Muscle of arm (tissue), 12 donors: ENCODE results near the gene SELPLG. TPM values are rescaled to one million over a fixed set of nuclear protein-coding genes. Genes with fewer than 3 reads are reported as not detected.
A peak's percentile ranks its signal among the peaks of the same experiment; 100 is the strongest.
"Not testable (repeated sequence)": the region's sequence is repeated elsewhere in the genome, so short reads cannot be mapped to it uniquely, and the experiment has no call there.

Experiments used
- DNase-seq: peaks from one replicate; pipeline ENCODE4 v3.0.0-alpha.2; 2013
- polyA plus RNA-seq, 12 donors: library from polyadenylated mRNA; unstranded; fragments of 120-200 nt; gene quantifications; one replicate each; pipeline ENCODE4 v1.2.1, GENCODE V29; 2013; ENCODE audit not compliant: insufficient read length in 12 of 12

The SELPLG gene
- polyA plus RNA-seq, 12 donors: 3.0 to 11.3 (median 4.4) TPM; not detected in 1

- DNase-seq: no peak
Observed at GRCh38 chr12:108620236-108620879, 13.3 kb downstream of the SELPLG start.

GRCh38 chr12:108619369-108620160, 14.1 kb downstream of the SELPLG start:
- no peak for DNase-seq

- not testable (repeated sequence) for DNase-seq
Observed at GRCh38 chr12:108618953-108619274, 14.8 kb downstream of the SELPLG start.

DNA sequence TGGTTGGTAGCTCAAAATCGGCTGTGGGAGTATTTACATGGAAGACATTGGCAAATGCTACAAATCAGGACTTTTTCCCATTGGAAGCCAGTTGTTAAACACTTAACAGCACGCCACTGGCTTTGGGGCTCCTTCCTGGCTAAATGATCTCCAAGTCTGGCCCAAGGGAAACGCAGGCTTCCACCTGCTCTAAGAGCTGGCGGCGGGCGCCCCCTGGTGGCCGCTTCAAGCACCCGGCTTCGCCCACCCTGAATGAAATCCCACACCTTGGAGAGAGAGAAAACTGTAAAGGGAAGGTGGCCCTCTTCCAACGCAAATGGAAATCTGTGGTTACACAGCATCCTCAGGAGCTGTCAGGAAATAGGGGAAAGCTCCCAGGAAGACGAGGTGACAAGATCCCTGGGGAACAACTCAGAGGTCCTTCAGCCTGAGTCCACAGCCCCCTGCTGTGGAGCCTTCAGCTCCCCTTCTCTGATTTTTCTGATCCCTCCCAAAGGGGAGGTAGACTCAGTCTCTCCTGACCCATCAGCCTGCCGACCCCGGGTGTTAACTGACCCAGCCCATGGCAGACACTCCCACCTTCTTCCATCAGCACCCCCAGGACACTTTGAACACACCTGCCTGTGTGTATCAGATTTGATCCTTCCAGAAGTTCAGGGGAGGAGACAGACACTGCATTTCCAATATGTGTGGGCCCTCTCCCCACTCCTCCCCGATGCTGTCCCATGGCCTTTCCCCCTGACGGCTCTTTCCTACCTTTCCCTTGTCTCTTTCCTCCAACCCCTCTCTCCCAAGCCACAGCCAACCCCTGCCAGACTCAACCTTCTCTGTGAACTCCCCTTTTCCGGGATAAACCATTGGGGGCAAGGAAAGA, 15.4 kb downstream of the SELPLG start:
- peak; percentile 86 for DNase-seq

- DNase-seq: no peak
Observed at GRCh38 chr12:108616941-108617858, 16.5 kb downstream of the SELPLG start.

DNA sequence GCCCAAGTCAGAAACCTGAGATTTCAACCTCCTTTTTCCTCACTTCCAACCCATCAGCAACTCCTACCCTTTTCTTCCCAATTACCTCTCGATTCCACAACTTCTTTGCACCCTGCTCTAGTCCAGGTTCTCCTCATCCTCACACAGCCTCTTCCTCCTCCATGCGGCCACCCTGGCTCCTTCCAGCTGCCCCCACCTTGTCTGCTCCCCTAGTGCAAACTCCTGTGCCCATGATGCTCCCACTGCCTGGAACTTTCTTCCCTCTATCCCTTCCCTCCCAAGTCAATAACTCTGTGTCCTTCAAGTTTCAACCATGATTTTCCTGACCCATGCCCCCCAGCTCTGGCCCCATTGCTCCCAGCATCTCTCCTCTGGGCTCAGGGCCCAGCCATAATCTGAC, 17.3 kb downstream of the SELPLG start:
- DNase-seq: no peak

- DNase-seq: no peak
Observed at GRCh38 chr12:108615918-108616317, 17.8 kb downstream of the SELPLG start.

- no peak for DNase-seq
Observed at GRCh38 chr12:108614639-108615038, 19.1 kb downstream of the SELPLG start.

DNA sequence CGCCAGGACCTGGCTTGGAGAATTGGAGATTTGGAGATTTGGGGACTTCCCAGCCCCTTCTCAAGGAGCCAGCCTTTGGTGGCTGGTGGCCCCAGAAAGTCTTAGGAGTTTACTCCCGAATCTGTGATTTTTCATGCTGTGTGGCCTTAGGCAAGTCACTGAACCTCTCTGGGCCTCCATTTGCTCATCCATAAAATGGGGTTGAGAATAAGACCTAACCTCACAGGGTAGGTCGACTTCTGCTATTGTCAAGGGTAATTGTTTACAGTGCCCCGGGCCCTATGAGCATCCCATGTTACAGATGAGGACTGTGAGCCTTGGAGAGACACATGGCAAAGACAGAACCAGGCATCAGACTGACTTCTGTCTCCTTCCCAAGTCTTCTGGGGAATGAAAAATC, 19.7 kb downstream of the SELPLG start:
- DNase-seq: no peak

DNA sequence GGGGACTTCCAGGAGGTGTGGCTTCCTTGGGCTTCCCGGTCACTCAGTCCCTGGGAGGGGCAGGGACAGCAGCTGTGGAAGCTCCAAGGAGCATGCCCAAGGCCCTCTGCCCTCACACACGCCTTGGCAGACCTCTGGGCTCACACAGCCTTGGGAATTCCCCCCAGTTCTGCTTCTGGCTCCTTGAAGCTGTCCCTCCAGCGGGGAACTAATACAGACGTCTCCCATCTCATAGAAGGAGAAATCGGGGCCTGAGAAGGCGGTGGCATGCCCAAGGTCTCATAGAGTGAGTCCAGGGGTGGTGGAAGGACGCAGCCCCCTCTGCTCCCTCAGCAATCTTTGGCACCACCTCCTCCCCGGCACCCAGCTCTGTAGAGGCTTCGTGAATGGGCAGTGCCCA, 20.1 kb downstream of the SELPLG start:
- no peak for DNase-seq

GRCh38 chr12:108612788-108613282, 20.9 kb downstream of the SELPLG start:
- no peak for DNase-seq

- DNase-seq: no peak
Observed at GRCh38 chr12:108611884-108612415, 21.7 kb downstream of the SELPLG start.

DNA sequence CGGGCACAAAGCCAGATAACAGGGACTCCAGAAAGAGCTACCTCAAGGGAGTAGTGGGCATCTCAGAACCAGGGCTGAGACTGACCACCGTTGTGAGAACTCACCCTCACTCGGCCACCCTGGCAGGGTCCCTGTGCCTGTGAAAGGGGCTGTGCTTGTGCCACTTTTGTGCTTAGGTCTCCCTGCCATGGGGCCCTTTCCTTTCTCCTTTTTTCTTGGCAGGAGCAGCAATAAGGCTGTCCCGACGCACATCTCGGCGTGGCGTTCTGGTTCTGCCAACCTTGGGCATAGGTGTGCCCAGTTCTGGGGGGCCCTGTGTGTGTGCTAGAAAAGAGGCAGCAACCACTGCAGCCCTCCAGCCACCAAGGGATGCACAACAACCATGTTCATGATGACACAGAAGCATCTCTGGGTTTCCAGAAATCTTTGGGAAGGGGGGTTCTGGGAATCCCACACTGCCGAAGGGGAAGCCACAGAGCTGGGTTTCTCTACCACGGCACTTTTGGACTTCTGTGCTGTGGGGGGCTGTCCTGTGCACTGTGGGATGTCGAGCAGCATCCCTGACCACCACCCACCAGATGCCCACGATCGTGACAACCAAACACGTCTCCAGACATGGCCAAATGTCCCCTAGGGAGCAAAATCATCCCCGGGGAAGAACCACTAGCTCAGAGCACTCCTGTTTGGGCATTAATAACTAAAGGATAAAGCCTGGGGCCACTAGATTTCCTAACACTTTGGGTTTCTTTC, 22.7 kb downstream of the SELPLG start:
- no peak for DNase-seq

DNA sequence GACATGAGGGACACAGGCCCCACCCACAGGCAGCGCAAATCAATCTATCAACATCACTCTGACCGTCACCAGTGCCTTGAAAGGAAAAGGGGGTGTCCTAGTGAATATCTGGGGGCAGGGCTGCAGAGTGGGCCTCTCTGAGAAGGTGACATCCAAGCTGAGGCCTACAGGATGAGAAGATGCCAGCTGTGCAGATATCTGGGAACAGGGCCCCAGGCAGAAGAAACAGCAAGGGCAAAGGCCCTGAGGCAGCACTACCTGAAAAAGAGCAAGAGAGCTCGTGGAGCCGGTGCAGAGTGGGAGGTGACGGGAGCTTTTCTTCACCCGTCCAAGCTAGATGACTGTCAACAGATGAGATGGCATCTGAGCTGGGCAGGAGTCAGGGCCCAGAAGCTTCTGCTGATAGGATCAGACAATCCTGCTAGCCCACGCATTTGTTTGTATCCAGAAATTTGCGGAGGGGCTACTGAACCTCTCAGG, 23.3 kb downstream of the SELPLG start:
- DNase-seq: no peak

DNA sequence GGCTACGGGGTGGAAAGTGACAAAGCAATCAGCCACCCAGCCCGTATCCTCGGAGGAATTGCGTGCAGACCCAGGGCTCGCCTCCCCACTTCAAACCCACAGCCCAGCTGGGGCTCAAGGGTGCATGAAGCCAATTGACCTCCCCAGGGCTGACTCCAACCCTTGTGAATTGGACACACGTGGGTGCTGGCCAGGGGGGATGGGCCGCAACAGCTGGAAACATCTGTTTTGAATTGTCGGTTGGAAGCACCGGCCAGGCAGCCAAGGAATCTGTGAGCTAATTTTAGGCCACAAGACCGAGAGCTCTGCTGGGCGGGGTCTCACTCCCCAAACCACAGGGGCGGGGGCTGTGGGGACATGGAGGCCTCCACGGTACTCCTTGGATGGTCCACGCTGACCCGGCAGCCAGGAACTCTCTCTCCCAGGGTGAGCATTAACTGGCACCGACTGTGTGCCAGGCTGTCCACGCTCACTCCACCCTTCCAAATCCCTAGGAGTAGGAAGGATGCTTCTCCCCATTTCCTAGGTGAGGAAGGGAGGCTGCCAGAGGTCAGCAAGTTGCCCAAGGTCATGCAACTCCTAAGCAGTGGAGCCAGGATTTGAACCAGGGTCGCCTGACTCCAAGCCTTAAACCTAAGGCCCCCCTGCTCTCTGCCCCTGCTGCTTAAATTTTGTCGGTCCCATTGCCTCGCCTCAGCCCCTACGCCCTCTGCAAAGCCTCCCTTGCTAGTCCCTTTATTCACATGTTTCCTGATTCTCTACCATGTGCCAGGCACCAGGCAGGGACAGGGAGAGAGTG, 24.0 kb downstream of the SELPLG start:
- DNase-seq: peak; percentile 94

DNA sequence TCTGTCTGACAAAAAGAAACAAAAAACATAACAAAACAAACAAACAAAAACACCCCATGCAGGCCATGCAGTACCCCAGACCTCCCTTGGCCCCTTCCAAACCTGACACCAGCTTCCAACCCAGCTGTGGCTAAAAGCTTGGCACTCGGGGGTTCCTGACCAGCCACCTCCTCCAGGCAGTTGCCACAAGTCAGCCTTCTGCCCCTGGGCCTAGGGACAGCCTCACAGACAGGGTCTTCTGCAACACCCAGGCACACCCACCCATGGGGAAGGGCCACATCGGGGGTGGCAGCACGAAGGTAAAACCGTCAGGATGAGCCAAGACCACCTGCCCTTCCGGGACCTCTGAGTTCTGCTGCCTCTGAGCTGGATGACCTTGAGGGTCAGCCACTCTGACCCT, 25.1 kb downstream of the SELPLG start:
- no peak for DNase-seq

- DNase-seq: no peak
Observed at GRCh38 chr12:108607981-108608600, 25.6 kb downstream of the SELPLG start.

- DNase-seq: no peak
Observed at GRCh38 chr12:108606492-108606891, 27.2 kb downstream of the SELPLG start.
